Activated CD8-positive, alpha-beta T cell treated with anti-CD3 and anti-CD28 coated beads, Interleukin-2, amount 10 ng/mL, durations not matched to agents 7 days and 5 days (primary cell): ENCODE results near the gene NUP214. TPM values are rescaled to one million over a fixed set of nuclear protein-coding genes. Genes with fewer than 3 reads are reported as not detected.
"Not testable (repeated sequence)": the region's sequence is repeated elsewhere in the genome, so short reads cannot be mapped to it uniquely, and the experiment has no call there.

Experiments
- ATAC-seq: fragments of 150-1000 bp; cut with Tn5 transposase; one replicate; pipeline ENCODE4 v1.10.0; 2021; ENCODE audit warnings: moderate library complexity
- CTCF ChIA-PET: fragments of 350-600 bp; sonication (Branson Sonifier 250); formaldehyde crosslinking; loops from one replicate; lab custom pipeline; 2021; ENCODE audit warnings: antibody characterized with exemption; lab: Charles Lee
- POLR2A ChIA-PET: fragments of 350-600 bp; sonication (Branson Sonifier 250); formaldehyde crosslinking; loops from one replicate; lab custom pipeline; 2021; ENCODE audit warnings: antibody characterized with exemption; lab: Charles Lee
- DNase-seq: peaks from one replicate; pipeline ENCODE4 v3.0.0-alpha.2; 2020
- H3K27ac Mint-ChIP-seq: one replicate; pipeline ENCODE4 v1.8.0; 2021; ENCODE audit warnings: mild to moderate bottlenecking, mixed read lengths
- H3K27me3 Mint-ChIP-seq: one replicate; pipeline ENCODE4 v1.8.0; 2021; ENCODE audit warnings: low read depth, mixed read lengths
- H3K36me3 Mint-ChIP-seq: one replicate; pipeline ENCODE4 v1.8.0; 2021; ENCODE audit warnings: low read depth, mixed read lengths
- H3K4me1 Mint-ChIP-seq: one replicate; pipeline ENCODE4 v1.8.0; 2021; ENCODE audit warnings: low read depth, mixed read lengths
- H3K4me3 Mint-ChIP-seq: one replicate; pipeline ENCODE4 v1.8.0; 2021; ENCODE audit warnings: mild to moderate bottlenecking, mixed read lengths
- H3K9me3 Mint-ChIP-seq: one replicate; pipeline ENCODE4 v1.8.0; 2022; ENCODE audit warnings: mixed read lengths; ENCODE audit not compliant: insufficient read depth
- total RNA-seq, 2 experiments: library from RNA; stranded (reverse); gene quantifications; one replicate each; pipeline ENCODE4 v1.2.3, GENCODE V29; 2021

The NUP214 gene
- total RNA-seq, 2 experiments from 2014 or later, result 61.3 to 63.5 TPM

DNA sequence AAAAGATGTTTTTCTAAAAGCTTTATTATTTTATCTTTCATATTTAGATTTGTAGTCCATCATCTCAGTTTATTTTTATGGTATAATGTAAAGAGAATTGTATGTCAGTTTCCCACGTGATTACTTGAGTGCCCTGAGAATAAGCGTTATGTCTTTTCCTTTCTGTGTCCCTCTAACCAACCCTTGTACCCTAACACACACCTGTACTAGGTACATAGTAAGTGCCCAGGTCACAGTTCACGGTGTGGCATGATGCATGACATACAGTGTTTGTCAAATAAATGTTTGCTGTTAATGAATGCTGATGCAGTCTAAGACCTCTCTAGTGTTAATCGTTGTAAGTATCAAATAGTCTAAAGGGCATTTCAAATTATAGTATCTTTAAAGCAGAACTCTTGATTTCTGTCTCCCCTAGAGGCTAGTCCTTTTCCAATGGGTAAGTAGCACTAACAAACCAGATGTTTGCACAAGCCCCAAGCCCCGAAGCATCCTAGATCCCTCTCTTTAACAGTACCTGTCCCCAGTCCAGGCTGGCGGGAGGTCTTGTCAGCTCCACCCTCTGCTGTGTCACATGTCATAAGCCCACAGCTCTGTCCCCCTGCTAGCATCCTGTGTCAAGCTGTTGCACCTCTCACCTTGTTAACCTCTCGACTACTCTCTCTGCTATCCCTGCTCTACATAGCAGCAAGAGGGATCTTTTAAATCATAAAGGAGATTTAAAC is 23.7 kb downstream of the NUP214 start:
- DNase-seq, result no peak
- peaks cover 9% of the 10 kb centered on the region for H3K4me1 Mint-ChIP-seq
- H3K27ac Mint-ChIP-seq, result peak overlapping the region; percentile 23
- ChIA-PET CTCF (interaction anchor here (1.4 to 2.6 kb wide), 3 partner anchors 18 to 187 kb away, joined by 4 to 7 read pairs (median 5); no protein-coding TSS in a partner anchor), POLR2A (no interaction called here)
- no peak for ATAC-seq
- peaks cover 72% of the 10 kb centered on the region for H3K36me3 Mint-ChIP-seq
- no peaks in the 10 kb centered on the region for H3K9me3 Mint-ChIP-seq
- no peaks in the 10 kb centered on the region for H3K27me3 Mint-ChIP-seq
- H3K4me3 Mint-ChIP-seq, result no peak overlapping the region

DNA sequence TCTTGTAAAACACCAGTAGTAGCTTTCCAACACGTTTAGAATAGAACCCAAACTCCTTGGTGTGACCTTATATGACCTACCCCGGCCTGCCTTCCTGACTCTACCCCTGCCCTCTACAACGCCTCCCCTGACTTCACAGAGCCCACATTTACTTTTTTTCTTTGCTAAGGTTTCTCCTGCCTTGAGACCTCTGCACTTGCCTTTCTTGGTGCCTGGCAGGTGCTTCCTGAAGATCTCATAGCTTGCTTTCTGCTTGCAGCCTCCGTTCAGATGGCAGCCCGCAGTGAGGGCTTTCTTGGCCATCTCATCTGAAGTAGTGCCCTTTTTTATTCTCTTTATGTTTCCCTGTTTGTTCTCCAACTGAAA is 24.3 kb downstream of the NUP214 start:
- peaks cover 9% of the 10 kb centered on the region for H3K4me1 Mint-ChIP-seq
- DNase-seq (no peak), ATAC-seq (no peak)
- H3K27ac Mint-ChIP-seq, result peak overlapping the region; percentile 23
- ChIA-PET CTCF (interaction anchor here (1.4 to 2.6 kb wide), 3 partner anchors 19 to 187 kb away, joined by 4 to 7 read pairs (median 5); no protein-coding TSS in a partner anchor), POLR2A (no interaction called here)
- peaks cover 72% of the 10 kb centered on the region for H3K36me3 Mint-ChIP-seq
- no peak overlapping the region for H3K4me3 Mint-ChIP-seq
- H3K27me3 Mint-ChIP-seq, result no peaks in the 10 kb centered on the region
- H3K9me3 Mint-ChIP-seq, result no peaks in the 10 kb centered on the region

DNA sequence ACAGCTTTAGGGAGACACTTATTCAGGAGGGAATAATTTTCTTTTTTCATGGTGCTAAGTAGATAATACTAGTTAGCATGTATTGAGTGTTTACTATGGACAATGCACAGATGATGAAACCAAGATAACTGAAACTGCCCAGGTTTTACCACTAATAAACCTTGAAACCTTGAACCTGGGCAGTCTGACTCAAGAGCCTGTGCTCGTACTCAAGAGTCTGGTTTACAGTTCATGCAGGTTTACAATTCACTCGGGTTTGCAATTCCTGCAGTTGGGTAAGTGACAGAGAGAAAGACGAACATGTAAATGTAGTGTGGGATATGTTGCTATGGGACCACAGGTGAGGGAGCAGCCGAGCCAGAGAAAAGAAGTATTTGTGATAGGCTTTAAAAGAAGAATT is 28.2 kb downstream of the NUP214 start:
- no peak for DNase-seq
- peaks cover 9% of the 10 kb centered on the region for H3K4me1 Mint-ChIP-seq
- no peak overlapping the region for H3K27ac Mint-ChIP-seq
- no peak overlapping the region for H3K4me3 Mint-ChIP-seq
- no peak for ATAC-seq
- peaks cover 64% of the 10 kb centered on the region for H3K36me3 Mint-ChIP-seq
- CTCF ChIA-PET, result no interaction called here
- POLR2A ChIA-PET, result interaction anchor here (0.6 kb wide), 1 partner anchor 122 kb away, joined by 3 read pairs; no protein-coding TSS in a partner anchor
- no peaks in the 10 kb centered on the region for H3K9me3 Mint-ChIP-seq
- H3K27me3 Mint-ChIP-seq, result no peaks in the 10 kb centered on the region

DNA sequence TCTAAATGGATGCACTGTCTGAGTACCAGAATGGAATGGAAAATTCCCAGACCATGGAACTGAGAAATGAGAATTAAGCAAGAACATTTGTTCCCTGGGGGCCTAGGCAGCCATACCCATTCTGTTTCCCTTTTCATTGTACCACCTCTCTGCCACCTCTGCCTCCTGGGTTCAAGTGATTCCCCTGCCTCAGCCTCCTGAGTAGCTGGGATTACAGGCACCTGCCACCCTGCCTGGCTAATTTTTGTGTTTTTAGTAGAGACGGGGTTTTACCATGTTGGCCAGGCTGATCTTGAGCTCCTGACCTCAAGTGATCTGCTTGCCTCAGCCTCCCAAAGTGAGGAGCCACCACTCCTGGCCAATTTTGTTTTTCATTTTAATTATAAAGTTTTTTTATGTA is 33.3 kb downstream of the NUP214 start:
- not testable (repeated sequence) for H3K27ac Mint-ChIP-seq, DNase-seq, ATAC-seq, H3K4me3 Mint-ChIP-seq, H3K4me1 Mint-ChIP-seq, H3K27me3 Mint-ChIP-seq, H3K9me3 Mint-ChIP-seq
- peaks cover 54% of the 10 kb centered on the region for H3K36me3 Mint-ChIP-seq
- ChIA-PET CTCF (interaction anchor here (2.0 kb wide), 1 partner anchor 177 kb away, joined by 7 read pairs; no protein-coding TSS in a partner anchor), POLR2A (interaction anchor here (1.9 kb wide), 1 partner anchor 34 kb away, joined by 5 read pairs; the partner anchor contains the start of gene NUP214)

DNA sequence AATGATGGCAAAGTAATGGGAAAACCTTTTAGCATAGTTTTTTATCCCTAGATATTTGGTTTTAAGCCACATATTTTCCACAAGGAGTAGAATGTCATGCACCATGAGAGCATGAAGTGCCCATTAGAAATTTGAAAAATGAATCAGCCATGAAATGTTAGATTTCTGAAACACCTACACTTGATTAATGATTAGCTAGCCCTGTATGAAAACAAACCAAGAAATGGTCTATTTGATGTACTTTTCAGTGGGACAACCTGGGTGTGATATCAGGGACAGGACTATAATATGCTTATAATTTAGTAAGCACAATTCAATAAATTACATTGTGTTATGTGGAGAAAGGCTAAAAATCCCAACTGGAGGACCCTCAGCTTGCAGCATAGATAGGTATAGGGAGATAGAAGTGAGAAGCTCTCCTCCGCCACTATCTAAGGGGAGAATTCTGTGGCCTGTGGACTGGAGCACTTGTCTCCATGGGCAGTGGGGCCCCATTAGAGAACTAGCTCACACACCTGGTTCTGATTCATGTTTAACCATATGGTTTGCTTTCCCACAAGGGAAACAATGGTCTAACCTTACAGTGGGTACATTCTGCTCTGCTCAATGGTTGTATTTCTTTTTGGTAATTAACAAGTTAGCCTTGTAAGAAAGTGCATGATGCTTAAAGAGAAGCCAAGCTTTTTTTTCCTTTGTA is 35.2 kb downstream of the NUP214 start:
- H3K36me3 Mint-ChIP-seq, result peaks cover 49% of the 10 kb centered on the region
- ChIA-PET POLR2A (no interaction called here), CTCF (interaction anchor here (1.7 kb wide), 1 partner anchor 17 kb away, joined by 6 read pairs; no protein-coding TSS in a partner anchor)
- no peaks in the 10 kb centered on the region for H3K27me3 Mint-ChIP-seq
- no peak overlapping the region for H3K4me3 Mint-ChIP-seq
- H3K27ac Mint-ChIP-seq, result no peak overlapping the region
- no peaks in the 10 kb centered on the region for H3K9me3 Mint-ChIP-seq
- DNase-seq, result no peak
- H3K4me1 Mint-ChIP-seq, result no peaks in the 10 kb centered on the region
- no peak for ATAC-seq

DNA sequence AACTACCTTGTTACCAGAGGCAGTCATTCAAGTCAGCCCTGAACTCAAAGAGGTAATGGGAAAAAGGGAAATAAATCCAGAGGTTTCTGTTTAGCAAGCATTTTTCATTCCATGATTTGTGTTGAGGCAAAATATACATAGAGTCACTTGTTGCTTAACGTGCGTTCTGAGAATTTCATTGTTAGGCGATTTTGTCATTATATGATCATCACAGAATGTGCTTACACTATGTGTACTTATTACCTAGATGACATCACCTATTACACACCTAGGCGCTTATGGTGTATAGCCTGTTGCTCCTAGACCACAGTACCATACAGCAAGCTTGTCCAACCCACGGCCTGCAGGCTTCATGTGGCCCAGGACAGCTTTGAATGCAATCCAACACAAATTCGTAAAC is 36.2 kb downstream of the NUP214 start:
- no peaks in the 10 kb centered on the region for H3K9me3 Mint-ChIP-seq
- POLR2A ChIA-PET, result interaction anchor here (1.6 kb wide), 1 partner anchor 36 kb away, joined by 5 read pairs; the partner anchor contains the start of gene NUP214
- no peak overlapping the region for H3K4me3 Mint-ChIP-seq
- ATAC-seq, result no peak
- CTCF ChIA-PET, result interaction anchor here (1.0 to 1.7 kb wide), 3 partner anchors 16 to 175 kb away, joined by 4 to 6 read pairs (median 5); no protein-coding TSS in a partner anchor
- no peaks in the 10 kb centered on the region for H3K27me3 Mint-ChIP-seq
- no peaks in the 10 kb centered on the region for H3K4me1 Mint-ChIP-seq
- H3K27ac Mint-ChIP-seq, result no peak overlapping the region
- H3K36me3 Mint-ChIP-seq, result peaks cover 51% of the 10 kb centered on the region
- DNase-seq, result no peak

DNA sequence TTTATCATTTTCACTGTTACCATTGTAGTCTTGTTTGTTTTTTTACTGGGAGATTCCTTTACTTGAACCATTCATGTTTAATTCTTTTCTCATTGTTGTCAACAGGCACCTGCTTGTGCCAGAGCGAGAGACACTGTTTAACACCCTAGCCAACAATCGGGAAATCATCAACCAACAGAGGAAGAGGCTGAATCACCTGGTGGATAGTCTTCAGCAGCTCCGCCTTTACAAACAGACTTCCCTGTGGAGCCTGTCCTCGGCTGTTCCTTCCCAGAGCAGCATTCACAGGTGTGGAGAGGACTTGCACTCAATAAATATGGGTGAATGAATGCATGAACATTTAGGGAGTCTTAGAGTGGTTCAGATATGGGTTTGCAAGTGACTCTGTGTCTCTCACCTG is 37.5 kb downstream of the NUP214 start:
- Mint-ChIP-seq H3K27ac (no peak overlapping the region), H3K36me3 (peaks cover 56% of the 10 kb centered on the region), H3K4me3 (no peak overlapping the region), H3K9me3 (no peaks in the 10 kb centered on the region), H3K27me3 (no peaks in the 10 kb centered on the region), H3K4me1 (no peaks in the 10 kb centered on the region)
- POLR2A ChIA-PET, result interaction anchor here (1.6 kb wide), 1 partner anchor 38 kb away, joined by 5 read pairs; the partner anchor contains the start of gene NUP214
- ATAC-seq (no peak), DNase-seq (no peak)
- CTCF ChIA-PET, result interaction anchor here (1.0 to 1.4 kb wide), 4 partner anchors 15 to 174 kb away, joined by 3 to 5 read pairs (median 4); no protein-coding TSS in a partner anchor

DNA sequence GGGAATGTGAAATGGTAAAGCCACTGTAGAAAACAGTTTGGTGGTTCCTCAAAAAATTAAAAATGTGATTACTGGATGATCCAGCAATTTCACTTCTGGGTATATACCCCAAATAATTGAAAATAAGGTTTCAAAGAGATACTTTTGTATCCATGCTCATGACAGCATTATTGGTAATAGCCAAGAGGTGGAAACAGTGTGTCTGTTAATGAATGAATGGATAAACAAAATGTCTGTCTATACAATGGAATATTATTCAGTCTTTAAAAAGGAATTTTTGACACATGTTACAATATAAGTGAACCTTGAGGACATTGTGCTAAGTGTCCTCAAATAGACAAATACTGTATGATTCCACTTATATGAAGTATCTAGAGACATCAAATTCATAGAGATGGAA is 40.1 kb downstream of the NUP214 start:
- H3K27ac Mint-ChIP-seq, result no peak overlapping the region
- POLR2A ChIA-PET, result interaction anchor here (1.8 kb wide), 1 partner anchor 9 kb away, joined by 6 read pairs; no protein-coding TSS in a partner anchor
- H3K27me3 Mint-ChIP-seq, result no peaks in the 10 kb centered on the region
- no peak overlapping the region for H3K4me3 Mint-ChIP-seq
- ATAC-seq (no peak), DNase-seq (no peak)
- H3K9me3 Mint-ChIP-seq, result no peaks in the 10 kb centered on the region
- H3K4me1 Mint-ChIP-seq, result peaks cover 6% of the 10 kb centered on the region
- peaks cover 53% of the 10 kb centered on the region for H3K36me3 Mint-ChIP-seq
- CTCF ChIA-PET, result interaction anchor here (0.9 to 1.0 kb wide), 2 partner anchors 171 to 184 kb away, joined by 3 to 4 read pairs; no protein-coding TSS in a partner anchor

DNA sequence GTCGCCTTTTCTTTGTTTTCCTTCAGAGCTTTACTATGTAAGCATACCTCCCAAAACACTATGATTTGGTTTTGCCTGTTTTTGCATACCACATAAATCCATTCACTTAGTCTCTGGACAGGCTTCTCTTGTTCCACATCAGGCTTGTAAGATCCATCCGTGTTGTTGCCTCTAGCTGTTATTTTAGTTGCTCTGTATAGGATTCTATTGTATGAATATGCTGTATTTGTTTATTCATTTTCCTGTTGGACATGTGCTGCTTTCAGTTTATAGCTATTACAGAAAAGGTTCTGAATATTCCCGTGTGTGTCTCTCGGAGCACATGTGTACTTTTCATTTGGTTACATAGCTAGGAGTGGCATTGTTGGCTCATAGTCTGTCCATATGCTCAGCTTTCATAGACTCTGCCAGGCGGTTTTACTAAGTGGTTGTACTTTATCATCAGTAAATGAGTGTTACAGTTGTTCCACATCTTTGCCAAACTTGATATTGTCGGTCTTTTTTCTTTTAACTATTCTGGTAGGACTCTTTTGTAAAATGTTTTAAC is 41.8 kb downstream of the NUP214 start:
- H3K9me3 Mint-ChIP-seq, result no peaks in the 10 kb centered on the region
- H3K4me1 Mint-ChIP-seq, result peaks cover 6% of the 10 kb centered on the region
- ChIA-PET POLR2A (no interaction called here), CTCF (interaction anchor here (1.0 to 3.8 kb wide), 2 partner anchors 11 to 169 kb away, joined by 3 to 20 read pairs; no protein-coding TSS in a partner anchor)
- DNase-seq, result no peak
- ATAC-seq, result no peak
- H3K36me3 Mint-ChIP-seq, result peaks cover 54% of the 10 kb centered on the region
- H3K27ac Mint-ChIP-seq, result no peak overlapping the region
- no peak overlapping the region for H3K4me3 Mint-ChIP-seq
- H3K27me3 Mint-ChIP-seq, result no peaks in the 10 kb centered on the region

DNA sequence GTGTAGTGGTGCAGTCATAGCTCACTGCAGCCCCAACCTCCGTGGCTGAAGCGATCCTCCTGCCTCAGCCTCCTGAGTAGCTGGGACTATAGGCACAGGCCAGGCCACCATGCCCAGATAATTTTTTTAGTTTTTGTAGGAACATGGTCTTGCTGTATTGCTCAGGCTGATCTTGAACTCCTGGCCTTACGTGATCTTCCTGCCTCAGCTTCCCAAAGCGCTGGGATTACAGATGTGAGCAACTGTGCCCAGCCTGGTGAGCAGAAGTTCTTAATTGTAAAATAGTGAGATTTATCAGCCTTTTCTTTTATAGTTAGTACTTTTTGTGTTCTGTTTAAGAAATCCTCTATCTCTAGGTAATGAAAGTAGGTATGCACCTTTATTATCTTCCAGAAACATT is 42.5 kb downstream of the NUP214 start:
- ChIA-PET POLR2A (no interaction called here), CTCF (interaction anchor here (0.8 to 3.8 kb wide), 3 partner anchors 10 to 168 kb away, joined by 3 to 20 read pairs (median 4); no protein-coding TSS in a partner anchor)
- no peak for ATAC-seq
- Mint-ChIP-seq H3K36me3 (peaks cover 56% of the 10 kb centered on the region), H3K27ac (no peak overlapping the region), H3K27me3 (no peaks in the 10 kb centered on the region), H3K9me3 (no peaks in the 10 kb centered on the region), H3K4me3 (no peak overlapping the region), H3K4me1 (peaks cover 6% of the 10 kb centered on the region)
- no peak for DNase-seq

DNA sequence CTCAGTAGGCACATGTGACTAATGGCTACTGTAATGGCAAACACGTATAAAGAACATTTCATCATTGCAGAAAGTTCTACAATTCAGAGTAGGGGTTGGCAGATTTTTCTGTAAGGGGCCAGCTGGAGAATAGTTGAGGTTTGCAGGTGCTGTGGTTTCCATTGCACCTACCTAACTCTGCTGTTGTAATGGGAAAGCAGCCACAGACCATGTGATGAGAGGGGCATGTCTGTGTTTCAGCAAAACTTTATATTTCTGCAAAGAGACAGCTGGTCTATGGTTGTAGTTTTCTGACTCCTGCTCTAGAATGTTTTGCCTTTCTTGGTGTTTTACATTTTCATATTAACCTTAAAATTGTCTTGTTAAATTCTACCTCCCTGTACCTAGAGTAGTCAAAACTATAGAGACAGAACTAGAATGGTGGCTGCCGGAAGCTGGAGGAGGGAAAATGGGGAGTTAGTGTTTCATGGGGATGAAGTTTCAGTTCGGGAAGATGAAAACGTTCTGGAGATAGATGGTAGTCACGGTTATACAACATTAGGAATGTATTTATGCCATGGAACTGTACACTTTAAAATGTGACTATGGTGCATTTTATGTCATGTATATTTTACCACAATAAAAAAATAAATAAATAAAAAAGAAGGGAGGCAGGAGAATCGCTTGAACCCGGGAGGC is 44.3 kb downstream of the NUP214 start:
- H3K27ac Mint-ChIP-seq, result no peak overlapping the region
- H3K4me3 Mint-ChIP-seq, result no peak overlapping the region
- no peak for ATAC-seq
- peaks cover 6% of the 10 kb centered on the region for H3K4me1 Mint-ChIP-seq
- no peaks in the 10 kb centered on the region for H3K27me3 Mint-ChIP-seq
- CTCF ChIA-PET, result interaction anchor here (1.8 to 3.8 kb wide), 2 partner anchors 9 to 167 kb away, joined by 9 to 20 read pairs; no protein-coding TSS in a partner anchor
- no peaks in the 10 kb centered on the region for H3K9me3 Mint-ChIP-seq
- no peak for DNase-seq
- POLR2A ChIA-PET, result no interaction called here
- peaks cover 50% of the 10 kb centered on the region for H3K36me3 Mint-ChIP-seq
